Neural progenitor cell (in vitro differentiated cells): ENCODE data around the gene CMAS. TPM values are rescaled to one million over a fixed set of nuclear protein-coding genes. Genes with fewer than 3 reads are reported as not detected.

Source experiments
- DNase-seq: peaks from one replicate; pipeline ENCODE4 v3.0.0-alpha.2; 2016; ENCODE audit warnings: low spot score
- H2AFZ ChIP-seq: fragments of 200-600 bp; sonication (generic); replicated peaks from 2 replicates; pipeline ENCODE4 v1.6.1; 2016; ENCODE audit warnings: antibody characterized with exemption
- H3F3A ChIP-seq: fragments of 200-600 bp; sonication (generic); 2 replicates; pipeline ENCODE4 v1.6.1; 2016; ENCODE audit warnings: antibody characterized with exemption, low read depth
- H3K27ac ChIP-seq: fragments of 200-600 bp; sonication (generic); 2 replicates; pipeline ENCODE4 v1.5.1; 2016; ENCODE audit warnings: mild to moderate bottlenecking
- H3K27me3 ChIP-seq: fragments of 200-600 bp; sonication (generic); 2 replicates; pipeline ENCODE4 v1.6.1; 2016; ENCODE audit warnings: mild to moderate bottlenecking, moderate library complexity
- H3K36me3 ChIP-seq: fragments of 200-600 bp; sonication (generic); 2 replicates; pipeline ENCODE4 v1.5.1; 2016
- H3K4me1 ChIP-seq: fragments of 200-600 bp; sonication (generic); 2 replicates; pipeline ENCODE4 v1.6.1; 2016; ENCODE audit warnings: mixed run types
- H3K4me2 ChIP-seq: fragments of 200-600 bp; sonication (generic); 2 replicates; pipeline ENCODE4 v1.6.1; 2016
- H3K4me3 ChIP-seq: fragments of 200-600 bp; sonication (generic); 2 replicates; pipeline ENCODE4 v1.5.1; 2016
- H3K79me2 ChIP-seq: fragments of 200-600 bp; sonication (generic); 2 replicates; pipeline ENCODE4 v1.6.1; 2016; ENCODE audit warnings: low read depth
- H3K9ac ChIP-seq: fragments of 200-600 bp; sonication (generic); 2 replicates; pipeline ENCODE4 v1.6.1; 2016
- H3K9me3 ChIP-seq: fragments of 200-600 bp; sonication (generic); 2 replicates; pipeline ENCODE4 v1.5.1; 2016; ENCODE audit warnings: low read depth
- H4K20me1 ChIP-seq: fragments of 200-600 bp; sonication (generic); 2 replicates; pipeline ENCODE4 v1.6.1; 2016; ENCODE audit warnings: low read depth
- H3K27ac Mint-ChIP-seq: 3 replicates; pipeline ENCODE4 v1.8.0; 2021; ENCODE audit warnings: mixed read lengths
- H3K27me3 Mint-ChIP-seq: 2 replicates; pipeline ENCODE4 v1.8.0; 2022; ENCODE audit warnings: low read depth, mild to moderate bottlenecking, inconsistent platforms, moderate library complexity, mixed read lengths; ENCODE audit not compliant: insufficient read depth
- H3K36me3 Mint-ChIP-seq: 3 replicates; pipeline ENCODE4 v1.8.0; 2021; ENCODE audit warnings: mixed read lengths
- H3K4me1 Mint-ChIP-seq: 3 replicates; pipeline ENCODE4 v1.8.0; 2021; ENCODE audit warnings: mixed read lengths
- H3K4me3 Mint-ChIP-seq: 3 replicates; pipeline ENCODE4 v1.8.0; 2021; ENCODE audit warnings: mild to moderate bottlenecking, moderate library complexity, mixed read lengths
- H3K9me3 Mint-ChIP-seq: 3 replicates; pipeline ENCODE4 v1.8.0; 2020; ENCODE audit warnings: mixed read lengths
- CTCF ChIP-seq: fragments of 200-600 bp; sonication (generic); IDR thresholded peaks from 2 replicates; pipeline ENCODE4 v1.5.1; 2017; ENCODE audit warnings: antibody characterized with exemption, mild to moderate bottlenecking
- EZH2 ChIP-seq: fragments of 200-600 bp; sonication (generic); IDR thresholded peaks from 2 replicates; pipeline ENCODE4 v1.6.1; 2017; ENCODE audit warnings: antibody characterized with exemption, mild to moderate bottlenecking, moderate library complexity
- EZH2phosphoT487 ChIP-seq: fragments of 200-600 bp; sonication (generic); IDR thresholded peaks from 2 replicates; pipeline ENCODE4 v1.6.1; 2017; ENCODE audit warnings: antibody characterized with exemption
- total RNA-seq: library from RNA; depleted of rRNA; stranded (reverse); fragments of >200 nt; gene quantifications from 2 replicates; pipeline ENCODE4 v1.2.3, GENCODE V29; 2015; ENCODE audit warnings: low replicate concordance

Gene CMAS
- total RNA-seq, 1 donor from 2014 or later, result 38.2 TPM

GRCh38 chr12:22008196-22008595, 37.8 kb upstream of the CMAS start:
- H3K9me3 Mint-ChIP-seq, result peaks cover 16% of the 10 kb centered on the region
- no peak overlapping the region for H2AFZ ChIP-seq
- no peaks in the 10 kb centered on the region for H3K79me2 ChIP-seq
- no peak overlapping the region for H3K27ac ChIP-seq
- H3K27me3 ChIP-seq, result no peaks in the 10 kb centered on the region
- TF ChIP-seq EZH2phosphoT487, result no peak
- TF ChIP-seq CTCF, result no peak
- TF ChIP-seq EZH2, result no peak
- no peak overlapping the region for H3K9ac ChIP-seq
- H3K27me3 Mint-ChIP-seq, result peaks cover 3% of the 10 kb centered on the region
- no peak overlapping the region for H3K27ac Mint-ChIP-seq
- H3K9me3 ChIP-seq, result no peaks in the 10 kb centered on the region
- no peak overlapping the region for H3K4me3 Mint-ChIP-seq
- H3K4me1 ChIP-seq, result no peaks in the 10 kb centered on the region
- H3K36me3 ChIP-seq, result no peaks in the 10 kb centered on the region
- no peak for DNase-seq
- no peak overlapping the region for H3K4me2 ChIP-seq
- H3K4me1 Mint-ChIP-seq, result no peaks in the 10 kb centered on the region
- H3K36me3 Mint-ChIP-seq, result no peaks in the 10 kb centered on the region
- H3K4me3 ChIP-seq, result no peak overlapping the region
- H3F3A ChIP-seq, result no peaks in the 10 kb centered on the region
- H4K20me1 ChIP-seq, result no peaks in the 10 kb centered on the region

GRCh38 chr12:22014041-22014782, 31.8 kb upstream of the CMAS start:
- H4K20me1 ChIP-seq, result no peaks in the 10 kb centered on the region
- no peaks in the 10 kb centered on the region for H3K4me1 ChIP-seq
- H3K79me2 ChIP-seq, result no peaks in the 10 kb centered on the region
- Mint-ChIP-seq H3K9me3 (peaks cover 10% of the 10 kb centered on the region), H3K27ac (no peak overlapping the region), H3K27me3 (peaks cover under 1% of the 10 kb centered on the region), H3K4me1 (no peaks in the 10 kb centered on the region), H3K36me3 (no peaks in the 10 kb centered on the region), H3K4me3 (no peak overlapping the region)
- no peak overlapping the region for H3K9ac ChIP-seq
- H3K9me3 ChIP-seq, result no peaks in the 10 kb centered on the region
- H3F3A ChIP-seq, result no peaks in the 10 kb centered on the region
- H3K27me3 ChIP-seq, result no peaks in the 10 kb centered on the region
- no peak overlapping the region for H3K4me2 ChIP-seq
- DNase-seq, result no peak
- TF ChIP-seq CTCF, result no peak
- TF ChIP-seq EZH2phosphoT487, result no peak
- no peak for TF ChIP-seq EZH2
- H3K27ac ChIP-seq, result no peak overlapping the region
- no peak overlapping the region for H3K4me3 ChIP-seq
- no peak overlapping the region for H2AFZ ChIP-seq
- no peaks in the 10 kb centered on the region for H3K36me3 ChIP-seq

- no peak overlapping the region for H3K4me3 Mint-ChIP-seq
Measured at GRCh38 chr12:22014783-22015144, 31.3 kb upstream of the CMAS start.

More at GRCh38 chr12:22014783-22015144, 31.3 kb upstream of the CMAS start:
- Mint-ChIP-seq H3K4me1 (no peaks in the 10 kb centered on the region), H3K27me3 (no peaks in the 10 kb centered on the region), H3K27ac (no peak overlapping the region), H3K36me3 (no peaks in the 10 kb centered on the region), H3K9me3 (peaks cover 8% of the 10 kb centered on the region)
- no peak overlapping the region for H2AFZ ChIP-seq
- no peak overlapping the region for H3K27ac ChIP-seq
- H3K4me2 ChIP-seq, result no peak overlapping the region
- no peaks in the 10 kb centered on the region for H3K27me3 ChIP-seq
- TF ChIP-seq EZH2phosphoT487 (no peak), EZH2 (no peak), CTCF (no peak)
- no peak overlapping the region for H3K9ac ChIP-seq
- H3K36me3 ChIP-seq, result no peaks in the 10 kb centered on the region
- DNase-seq, result no peak
- H4K20me1 ChIP-seq, result no peaks in the 10 kb centered on the region
- no peaks in the 10 kb centered on the region for H3K4me1 ChIP-seq
- no peaks in the 10 kb centered on the region for H3K79me2 ChIP-seq
- H3F3A ChIP-seq, result no peaks in the 10 kb centered on the region
- no peak overlapping the region for H3K4me3 ChIP-seq
- H3K9me3 ChIP-seq, result no peaks in the 10 kb centered on the region
